SK-N-SH treated with all-trans-retinoic acid at 6 μM for 48 hours (cell line): ENCODE data around the gene EGFL6.

ENCODE experiments used
- ATAC-seq: fragments of 200-7000 bp; cut with Tn5 transposase; 3 replicates; pipeline ENCODE4 v1.9.1; 2020; ENCODE audit warnings: mild to moderate bottlenecking, moderate library complexity
- ARNTL ChIP-seq: fragments of 450-650 bp; formaldehyde crosslinking; IDR thresholded peaks from 2 replicates; pipeline ENCODE4 v1.5.0; 2020; ENCODE audit warnings: low read depth, mild to moderate bottlenecking, moderate library complexity, borderline replicate concordance
- BACH2 ChIP-seq: fragments of 250-450 bp; sonication (Bioruptor Pico); IDR thresholded peaks from 2 replicates; pipeline ENCODE4 v1.9.0; 2021; ENCODE audit warnings: mild to moderate bottlenecking, borderline replicate concordance
- CSDC2 ChIP-seq: fragments of 250-450 bp; sonication (Bioruptor Pico); IDR thresholded peaks from 2 replicates; pipeline ENCODE4 v1.5.0; 2020; ENCODE audit warnings: mild to moderate bottlenecking, moderate library complexity
- ESRRG ChIP-seq: fragments of 250-450 bp; sonication (Bioruptor Pico); IDR thresholded peaks from 2 replicates; pipeline ENCODE4 v1.6.1; 2021; ENCODE audit warnings: mild to moderate bottlenecking
- GLIS3 ChIP-seq: fragments of 250-450 bp; sonication (Bioruptor Pico); IDR thresholded peaks from 2 replicates; pipeline ENCODE4 v1.5.0; 2020; ENCODE audit warnings: mild to moderate bottlenecking, moderate library complexity
- ISL1 ChIP-seq: fragments of 250-450 bp; sonication (Bioruptor Pico); IDR thresholded peaks from 2 replicates; pipeline ENCODE4 v2.1.2; 2022; ENCODE audit warnings: mild to moderate bottlenecking, moderate library complexity
- OSR1 ChIP-seq: fragments of 250-450 bp; sonication (Bioruptor Pico); IDR thresholded peaks from 2 replicates; pipeline ENCODE4 v1.8.0; 2022; ENCODE audit warnings: moderate library complexity, mild to moderate bottlenecking, inconsistent platforms
- PPARA ChIP-seq: fragments of 250-450 bp; sonication (Bioruptor Pico); IDR thresholded peaks from 2 replicates; pipeline ENCODE4 v1.5.0; 2020; ENCODE audit warnings: mild to moderate bottlenecking, borderline replicate concordance
- RARB ChIP-seq: fragments of 250-450 bp; sonication (Bioruptor Pico); IDR thresholded peaks from 2 replicates; pipeline ENCODE4 v1.8.0; 2021; ENCODE audit warnings: mild to moderate bottlenecking, moderate library complexity
- SNAI2 ChIP-seq: fragments of 250-450 bp; sonication (Bioruptor Pico); IDR thresholded peaks from 2 replicates; pipeline ENCODE4 v1.5.0; 2020; ENCODE audit warnings: mild to moderate bottlenecking, moderate library complexity
- TCF4 ChIP-seq: fragments of 250-450 bp; sonication (Bioruptor Pico); IDR thresholded peaks from 2 replicates; pipeline ENCODE4 v1.8.0; 2021; ENCODE audit warnings: mild to moderate bottlenecking, moderate library complexity, borderline replicate concordance
- TOX ChIP-seq: fragments of 250-450 bp; sonication (Bioruptor Pico); IDR thresholded peaks from 2 replicates; pipeline ENCODE4 v1.8.0; 2021; ENCODE audit warnings: mild to moderate bottlenecking, moderate library complexity, borderline replicate concordance
- TSHZ2 ChIP-seq: fragments of 250-450 bp; sonication (Bioruptor Pico); IDR thresholded peaks from 2 replicates; pipeline ENCODE4 v1.5.0; 2020; ENCODE audit warnings: mild to moderate bottlenecking, moderate library complexity
- ZFP3 ChIP-seq: fragments of 250-450 bp; sonication (Bioruptor Pico); IDR thresholded peaks from 2 replicates; pipeline ENCODE4 v1.5.0; 2020; ENCODE audit warnings: mild to moderate bottlenecking, moderate library complexity
- ZFP30 ChIP-seq: fragments of 450-650 bp; formaldehyde crosslinking; IDR thresholded peaks from 2 replicates; pipeline ENCODE4 v1.5.0; 2022; ENCODE audit warnings: mild to moderate bottlenecking, moderate library complexity
- ZNF565 ChIP-seq: fragments of 450-650 bp; formaldehyde crosslinking; conservative IDR thresholded peaks from 2 replicates; pipeline ENCODE4 v1.5.0; 2020; ENCODE audit warnings: low read depth, mild to moderate bottlenecking, moderate library complexity
- ZNF70 ChIP-seq: fragments of 450-650 bp; formaldehyde crosslinking; IDR thresholded peaks from 2 replicates; pipeline ENCODE4 v1.5.0; 2020; ENCODE audit warnings: mild to moderate bottlenecking, moderate library complexity
- ZNF8 ChIP-seq: fragments of 450-650 bp; formaldehyde crosslinking; IDR thresholded peaks from 2 replicates; pipeline ENCODE4 v1.5.0; 2020; ENCODE audit warnings: mild to moderate bottlenecking, moderate library complexity
- TF ChIP-seq, protein P1 (sequence below): fragments of 250-450 bp; sonication (Bioruptor Pico); IDR thresholded peaks from 2 replicates; pipeline ENCODE4 v1.8.0; 2020; ENCODE audit warnings: mild to moderate bottlenecking, moderate library complexity, borderline replicate concordance
- TF ChIP-seq, protein P2 (sequence below): fragments of 250-450 bp; sonication (Bioruptor Pico); IDR thresholded peaks from 2 replicates; pipeline ENCODE4 v1.5.1; 2021; ENCODE audit warnings: mild to moderate bottlenecking, moderate library complexity
- TF ChIP-seq, protein P3 (sequence below): fragments of 250-450 bp; sonication (Bioruptor Pico); IDR thresholded peaks from 2 replicates; pipeline ENCODE4 v1.8.0; 2021; ENCODE audit warnings: low read depth, mild to moderate bottlenecking, moderate library complexity, borderline replicate concordance

The EGFL6 gene

GRCh38 chrX:13570261-13570605 lies 832 bp downstream of the EGFL6 start:
- no peak for TF ChIP-seq OSR1 (CRISPR knock-in tag)
- TF ChIP-seq BACH2 (CRISPR knock-in tag), result no peak
- no peak for TF ChIP-seq TSHZ2 (CRISPR knock-in tag)
- no peak for ATAC-seq

DNA sequence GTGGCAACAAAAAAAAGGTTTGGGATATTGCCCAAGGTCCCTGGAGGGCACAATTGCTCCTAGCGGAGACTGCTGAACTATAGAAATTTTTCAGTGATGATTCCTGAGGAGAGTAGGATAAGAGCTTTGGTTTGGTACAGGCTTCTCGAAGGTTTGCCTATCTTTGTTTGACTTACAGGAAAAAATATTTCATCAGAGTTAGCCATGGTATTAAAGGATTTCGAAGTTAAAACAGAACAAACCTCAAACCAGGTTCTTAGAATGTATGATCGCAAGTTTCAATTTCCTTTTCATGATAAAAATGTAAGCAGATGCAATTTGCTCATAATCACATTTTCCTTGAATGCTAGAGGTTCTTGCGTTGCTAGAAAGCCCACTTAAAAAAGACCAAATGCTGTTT lies 1.7 kb downstream of the EGFL6 start:
- no peak for ATAC-seq
- no peak for TF ChIP-seq PPARA (CRISPR knock-in tag)
- TF ChIP-seq ESRRG, result no peak
- TF ChIP-seq, protein P1, sequence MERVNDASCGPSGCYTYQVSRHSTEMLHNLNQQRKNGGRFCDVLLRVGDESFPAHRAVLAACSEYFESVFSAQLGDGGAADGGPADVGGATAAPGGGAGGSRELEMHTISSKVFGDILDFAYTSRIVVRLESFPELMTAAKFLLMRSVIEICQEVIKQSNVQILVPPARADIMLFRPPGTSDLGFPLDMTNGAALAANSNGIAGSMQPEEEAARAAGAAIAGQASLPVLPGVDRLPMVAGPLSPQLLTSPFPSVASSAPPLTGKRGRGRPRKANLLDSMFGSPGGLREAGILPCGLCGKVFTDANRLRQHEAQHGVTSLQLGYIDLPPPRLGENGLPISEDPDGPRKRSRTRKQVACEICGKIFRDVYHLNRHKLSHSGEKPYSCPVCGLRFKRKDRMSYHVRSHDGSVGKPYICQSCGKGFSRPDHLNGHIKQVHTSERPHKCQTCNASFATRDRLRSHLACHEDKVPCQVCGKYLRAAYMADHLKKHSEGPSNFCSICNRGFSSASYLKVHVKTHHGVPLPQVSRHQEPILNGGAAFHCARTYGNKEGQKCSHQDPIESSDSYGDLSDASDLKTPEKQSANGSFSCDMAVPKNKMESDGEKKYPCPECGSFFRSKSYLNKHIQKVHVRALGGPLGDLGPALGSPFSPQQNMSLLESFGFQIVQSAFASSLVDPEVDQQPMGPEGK (CRISPR knock-in tag), result no peak
- no peak for TF ChIP-seq BACH2 (CRISPR knock-in tag)

DNA sequence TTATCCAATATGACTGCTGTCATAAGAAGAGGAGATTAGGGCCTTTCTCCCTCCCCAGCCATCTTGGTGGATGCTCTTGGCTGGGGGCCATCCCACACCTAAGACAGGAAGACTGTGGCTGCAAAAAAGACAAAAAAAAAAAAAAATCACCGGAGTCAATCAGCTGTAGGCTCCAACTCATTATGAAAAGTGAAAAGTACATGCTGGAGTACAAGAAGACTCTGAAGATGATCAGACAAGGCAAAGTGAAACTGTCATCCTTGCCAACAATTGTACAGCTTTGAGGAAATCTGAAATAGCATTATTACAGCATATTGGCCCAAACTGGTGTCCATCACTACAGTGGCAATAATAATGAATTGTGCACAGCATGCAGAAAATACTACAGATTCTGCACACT lies 5.2 kb downstream of the EGFL6 start:
- TF ChIP-seq TSHZ2 (CRISPR knock-in tag), result no peak
- no peak for TF ChIP-seq ZFP3
- TF ChIP-seq ARNTL (CRISPR knock-in tag), result no peak
- TF ChIP-seq, protein P2, sequence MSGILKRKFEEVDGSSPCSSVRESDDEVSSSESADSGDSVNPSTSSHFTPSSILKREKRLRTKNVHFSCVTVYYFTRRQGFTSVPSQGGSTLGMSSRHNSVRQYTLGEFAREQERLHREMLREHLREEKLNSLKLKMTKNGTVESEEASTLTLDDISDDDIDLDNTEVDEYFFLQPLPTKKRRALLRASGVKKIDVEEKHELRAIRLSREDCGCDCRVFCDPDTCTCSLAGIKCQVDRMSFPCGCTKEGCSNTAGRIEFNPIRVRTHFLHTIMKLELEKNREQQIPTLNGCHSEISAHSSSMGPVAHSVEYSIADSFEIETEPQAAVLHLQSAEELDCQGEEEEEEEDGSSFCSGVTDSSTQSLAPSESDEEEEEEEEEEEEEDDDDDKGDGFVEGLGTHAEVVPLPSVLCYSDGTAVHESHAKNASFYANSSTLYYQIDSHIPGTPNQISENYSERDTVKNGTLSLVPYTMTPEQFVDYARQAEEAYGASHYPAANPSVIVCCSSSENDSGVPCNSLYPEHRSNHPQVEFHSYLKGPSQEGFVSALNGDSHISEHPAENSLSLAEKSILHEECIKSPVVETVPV (CRISPR knock-in tag), result no peak
- no peak for TF ChIP-seq OSR1 (CRISPR knock-in tag)
- no peak for TF ChIP-seq ESRRG
- no peak for TF ChIP-seq ZNF565 (CRISPR knock-in tag)
- no peak for TF ChIP-seq TCF4 (CRISPR knock-in tag)
- TF ChIP-seq, protein P3, sequence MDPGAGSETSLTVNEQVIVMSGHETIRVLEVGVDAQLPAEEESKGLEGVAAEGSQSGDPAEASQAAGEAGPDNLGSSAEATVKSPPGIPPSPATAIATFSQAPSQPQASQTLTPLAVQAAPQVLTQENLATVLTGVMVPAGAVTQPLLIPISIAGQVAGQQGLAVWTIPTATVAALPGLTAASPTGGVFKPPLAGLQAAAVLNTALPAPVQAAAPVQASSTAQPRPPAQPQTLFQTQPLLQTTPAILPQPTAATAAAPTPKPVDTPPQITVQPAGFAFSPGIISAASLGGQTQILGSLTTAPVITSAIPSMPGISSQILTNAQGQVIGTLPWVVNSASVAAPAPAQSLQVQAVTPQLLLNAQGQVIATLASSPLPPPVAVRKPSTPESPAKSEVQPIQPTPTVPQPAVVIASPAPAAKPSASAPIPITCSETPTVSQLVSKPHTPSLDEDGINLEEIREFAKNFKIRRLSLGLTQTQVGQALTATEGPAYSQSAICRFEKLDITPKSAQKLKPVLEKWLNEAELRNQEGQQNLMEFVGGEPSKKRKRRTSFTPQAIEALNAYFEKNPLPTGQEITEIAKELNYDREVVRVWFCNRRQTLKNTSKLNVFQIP, result no peak
- no peak for TF ChIP-seq TOX (CRISPR knock-in tag)
- TF ChIP-seq RARB (CRISPR knock-in tag), result no peak
- no peak for TF ChIP-seq BACH2 (CRISPR knock-in tag)
- TF ChIP-seq ISL1 (CRISPR knock-in tag), result no peak
- TF ChIP-seq CSDC2 (CRISPR knock-in tag), result no peak
- no peak for TF ChIP-seq ZNF8
- no peak for TF ChIP-seq ZNF70
- no peak for ATAC-seq

GRCh38 chrX:13579661-13580060 lies 10.3 kb downstream of the EGFL6 start:
- no peak for ATAC-seq
- no peak for TF ChIP-seq TOX (CRISPR knock-in tag)
- no peak for TF ChIP-seq ZNF8
- TF ChIP-seq CSDC2 (CRISPR knock-in tag), result no peak
- TF ChIP-seq SNAI2 (CRISPR knock-in tag), result no peak
- no peak for TF ChIP-seq ISL1 (CRISPR knock-in tag)
- no peak for TF ChIP-seq BACH2 (CRISPR knock-in tag)
- no peak for TF ChIP-seq OSR1 (CRISPR knock-in tag)
- no peak for TF ChIP-seq ZNF565 (CRISPR knock-in tag)
- no peak for TF ChIP-seq RARB (CRISPR knock-in tag)
- TF ChIP-seq, protein P3, result no peak
- TF ChIP-seq, protein P1 (CRISPR knock-in tag), result no peak
- TF ChIP-seq ZFP30 (CRISPR knock-in tag), result no peak
- TF ChIP-seq GLIS3, result no peak
- no peak for TF ChIP-seq ARNTL (CRISPR knock-in tag)
- no peak for TF ChIP-seq ZFP3
